EH (cell line): Measurements from ENCODE around the gene TSPAN15.
"Not testable (repeated sequence)": the region's sequence is repeated elsewhere in the genome, so short reads cannot be mapped to it uniquely, and the experiment has no call there.

Experiments
- DNase-seq: peaks from one replicate; pipeline ENCODE4 v3.0.0-alpha.2; 2015; ENCODE audit warnings: low read depth

The TSPAN15 gene

DNA sequence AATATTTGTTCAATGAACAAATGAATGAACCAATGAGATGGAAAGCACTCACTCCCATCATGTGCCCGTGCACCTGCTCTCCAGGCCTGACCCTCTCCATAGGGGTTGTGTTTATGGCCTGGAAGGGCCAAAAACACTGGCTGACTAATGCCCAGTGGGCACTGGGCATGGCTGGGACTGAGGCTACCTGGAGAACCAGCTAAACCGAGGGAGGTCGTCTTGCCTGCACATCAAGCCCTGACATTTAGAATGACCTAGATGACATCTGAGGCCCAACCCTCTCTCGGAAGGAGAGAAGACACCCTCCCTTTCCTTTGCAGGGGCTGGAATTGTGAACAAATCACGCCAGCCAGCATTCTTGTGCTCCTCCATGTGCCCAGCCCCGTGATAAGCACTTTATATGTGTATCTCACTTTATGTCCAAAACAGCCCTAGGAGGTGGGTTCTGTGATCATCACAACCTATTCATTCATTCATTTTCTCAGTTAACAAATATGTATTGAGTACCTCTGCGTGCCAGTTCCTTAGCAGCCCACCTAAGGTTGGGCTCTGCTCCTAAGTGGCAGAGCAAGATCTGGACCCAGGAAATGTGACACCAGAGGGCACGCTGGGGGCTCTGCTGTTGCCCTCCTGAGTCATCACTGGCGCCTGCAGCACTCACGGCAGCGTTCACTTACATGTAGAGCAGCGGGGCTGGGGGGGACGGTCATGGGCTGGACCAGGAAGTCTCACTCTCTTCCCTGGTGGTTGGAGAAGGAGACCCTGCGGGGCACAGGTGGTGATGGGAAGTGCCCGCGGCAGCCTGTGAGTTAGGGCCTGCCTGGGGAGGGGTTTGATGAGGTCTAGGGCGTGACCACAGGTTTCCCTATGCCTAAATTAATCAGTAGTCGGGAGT, 52.0 kb downstream of the TSPAN15 start:
- DNase-seq, result no peak

DNA sequence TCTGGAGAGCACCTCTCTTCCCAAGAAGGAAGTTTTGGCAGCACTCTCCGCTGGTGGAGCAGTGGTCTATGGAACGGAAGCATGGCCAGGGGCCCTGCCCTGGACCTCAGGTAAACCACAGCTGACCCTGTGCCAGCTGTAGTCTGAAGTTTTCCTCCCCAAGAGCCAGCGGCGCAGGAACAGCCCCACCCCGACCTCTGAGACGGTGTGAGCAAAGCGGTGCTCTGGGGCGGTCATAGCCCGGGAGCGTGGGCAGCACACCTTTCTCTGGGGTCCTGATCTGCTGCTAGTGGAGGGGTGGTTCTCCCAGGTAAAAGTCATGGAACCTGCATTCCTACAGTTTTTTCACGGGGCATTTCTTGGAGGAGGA, 52.6 kb downstream of the TSPAN15 start:
- DNase-seq, result no peak

DNA sequence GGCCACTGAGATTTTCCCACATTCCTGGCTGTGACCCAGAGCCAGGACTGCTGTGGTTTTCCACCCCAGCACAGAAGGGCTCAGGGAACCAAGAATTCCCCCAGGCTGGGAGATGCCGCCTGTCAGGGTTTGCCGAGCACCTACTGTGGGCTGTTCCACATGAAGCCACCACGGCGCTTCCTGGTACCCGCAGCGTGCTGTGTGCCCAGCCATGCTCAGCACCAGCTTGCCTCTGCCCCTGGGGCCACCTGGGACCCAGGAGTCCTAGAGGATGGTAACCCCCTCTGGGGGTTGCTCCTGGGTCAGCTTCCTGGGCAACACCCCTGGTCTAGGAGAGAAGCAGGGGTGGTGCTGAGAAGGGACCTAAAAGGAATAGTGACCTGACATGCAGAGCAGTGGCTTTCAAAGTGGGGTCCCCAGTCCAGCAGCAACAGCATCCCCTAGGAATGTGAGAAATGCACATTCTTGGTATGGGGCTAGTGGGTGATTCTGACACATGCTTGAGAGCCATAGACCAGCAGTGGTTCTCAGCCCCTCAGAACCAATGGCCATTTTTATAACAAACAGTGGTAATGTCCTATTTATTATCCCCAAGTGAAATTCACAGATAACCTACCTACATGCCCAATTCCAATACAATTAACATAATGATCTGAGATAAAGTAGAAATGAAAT, 53.4 kb downstream of the TSPAN15 start:
- peak; percentile 23 for DNase-seq

DNA sequence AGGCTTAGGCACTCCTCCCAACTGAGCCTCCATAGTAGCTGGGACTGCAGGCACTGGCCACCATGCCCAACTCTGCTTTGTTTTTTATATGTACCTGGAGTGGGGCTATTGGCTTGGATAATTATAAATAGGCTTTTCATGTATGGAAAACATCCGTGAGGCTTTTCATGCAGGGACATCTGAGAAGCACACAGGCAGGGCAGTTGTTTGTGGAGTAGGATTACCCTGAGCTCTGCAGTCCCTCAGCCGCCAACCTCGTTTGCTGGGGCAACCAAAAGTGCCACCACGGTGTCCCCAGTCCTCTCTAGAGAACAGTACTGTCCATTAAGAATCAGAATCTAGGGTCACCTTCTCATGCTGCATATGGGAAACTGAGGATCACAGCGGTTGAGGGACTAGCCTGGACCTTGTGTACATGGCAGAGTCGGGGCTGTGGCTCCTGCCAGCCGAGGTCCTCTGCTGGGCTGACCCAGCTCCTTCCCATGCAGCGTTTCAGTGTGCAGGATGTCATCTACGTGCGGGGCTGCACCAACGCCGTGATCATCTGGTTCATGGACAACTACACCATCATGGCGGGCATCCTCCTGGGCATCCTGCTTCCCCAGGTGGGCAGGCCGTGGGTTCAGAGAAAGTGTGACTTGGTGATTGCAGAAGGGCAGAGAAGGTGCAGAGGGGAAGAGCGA, 54.5 kb downstream of the TSPAN15 start:
- DNase-seq, result no peak

DNA sequence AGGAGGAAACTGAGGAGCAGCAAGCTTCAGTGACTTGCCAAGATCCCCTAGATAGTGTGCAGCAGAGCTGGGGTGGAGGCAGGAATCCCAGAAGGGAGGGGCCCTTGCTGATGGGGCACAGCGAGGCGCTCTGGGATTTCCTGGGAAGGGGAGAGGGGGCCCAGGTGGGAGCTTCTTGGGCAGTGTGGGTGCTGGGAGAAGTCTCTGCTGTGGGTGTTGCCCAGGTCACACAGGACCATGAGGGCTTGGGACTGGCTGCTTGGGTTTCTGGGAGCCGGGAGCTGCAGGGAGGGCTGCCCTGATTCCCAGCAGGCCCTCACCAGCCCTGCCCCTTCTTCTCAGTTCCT, 55.2 kb downstream of the TSPAN15 start:
- no peak for DNase-seq

DNA sequence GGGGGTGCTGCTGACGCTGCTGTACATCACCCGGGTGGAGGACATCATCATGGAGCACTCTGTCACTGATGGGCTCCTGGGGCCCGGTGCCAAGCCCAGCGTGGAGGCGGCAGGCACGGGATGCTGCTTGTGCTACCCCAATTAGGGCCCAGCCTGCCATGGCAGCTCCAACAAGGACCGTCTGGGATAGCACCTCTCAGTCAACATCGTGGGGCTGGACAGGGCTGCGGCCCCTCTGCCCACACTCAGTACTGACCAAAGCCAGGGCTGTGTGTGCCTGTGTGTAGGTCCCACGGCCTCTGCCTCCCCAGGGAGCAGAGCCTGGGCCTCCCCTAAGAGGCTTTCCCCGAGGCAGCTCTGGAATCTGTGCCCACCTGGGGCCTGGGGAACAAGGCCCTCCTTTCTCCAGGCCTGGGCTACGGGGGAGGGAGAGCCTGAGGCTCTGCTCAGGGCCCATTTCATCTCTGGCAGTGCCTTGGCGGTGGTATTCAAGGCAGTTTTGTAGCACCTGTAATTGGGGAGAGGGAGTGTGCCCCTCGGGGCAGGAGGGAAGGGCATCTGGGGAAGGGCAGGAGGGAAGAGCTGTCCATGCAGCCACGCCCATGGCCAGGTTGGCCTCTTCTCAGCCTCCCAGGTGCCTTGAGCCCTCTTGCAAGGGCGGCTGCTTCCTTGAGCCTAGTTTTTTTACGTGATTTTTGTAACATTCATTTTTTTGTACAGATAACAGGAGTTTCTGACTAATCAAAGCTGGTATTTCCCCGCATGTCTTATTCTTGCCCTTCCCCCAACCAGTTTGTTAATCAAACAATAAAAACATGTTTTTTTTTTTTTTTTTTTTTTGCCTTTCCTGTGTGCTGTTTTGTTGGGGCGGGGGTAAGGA, 55.8 kb downstream of the TSPAN15 start:
- DNase-seq, result no peak

DNA sequence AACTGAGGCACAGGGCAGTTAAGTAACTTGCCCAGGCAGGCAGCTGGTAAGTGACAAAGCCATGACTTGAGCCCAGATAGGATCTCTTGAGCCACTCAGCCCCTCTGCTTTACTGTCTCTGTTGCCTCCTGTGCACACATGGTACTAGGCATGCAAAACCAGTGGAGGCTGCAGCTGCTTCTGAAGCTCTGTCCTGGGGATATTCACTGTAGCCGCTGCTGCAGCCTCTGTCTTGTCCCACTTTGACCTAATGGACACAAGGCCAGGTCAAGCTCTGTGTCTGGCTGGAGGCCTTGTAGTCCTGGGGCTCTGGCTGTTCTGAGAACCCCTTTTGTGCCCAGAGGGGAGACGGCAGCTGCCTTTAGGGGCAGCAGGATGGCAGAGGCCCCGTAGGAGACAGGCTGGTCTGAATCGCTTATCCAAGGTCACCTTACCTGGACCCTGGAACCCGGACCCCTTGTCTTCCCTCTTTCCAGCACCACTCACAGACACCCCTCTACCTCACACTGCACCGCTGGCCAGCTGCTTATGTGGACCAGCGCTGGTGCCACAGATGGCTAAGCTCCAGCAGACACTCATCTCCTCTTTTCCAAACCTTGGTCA, 57.6 kb downstream of the TSPAN15 start:
- no peak for DNase-seq

DNA sequence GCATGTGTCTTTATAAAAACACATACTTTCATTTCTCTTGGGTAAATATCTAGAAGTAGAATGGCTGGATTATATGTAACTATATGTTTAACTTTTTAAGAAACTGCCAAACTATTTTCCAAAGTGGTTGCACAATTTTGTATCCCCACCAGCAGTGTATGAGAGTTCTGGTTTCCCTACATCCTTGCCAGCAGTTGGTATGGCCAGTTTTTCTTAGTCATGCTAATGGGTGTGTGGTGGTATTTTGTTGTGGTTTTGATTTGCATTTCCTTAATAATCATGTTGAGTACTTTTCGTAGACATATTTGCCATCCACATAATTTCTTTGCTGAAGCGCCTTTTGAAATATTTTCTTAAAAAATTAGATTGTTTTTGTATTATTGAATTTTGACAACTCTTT, 61.6 kb downstream of the TSPAN15 start:
- peak; percentile 14 for DNase-seq

DNA sequence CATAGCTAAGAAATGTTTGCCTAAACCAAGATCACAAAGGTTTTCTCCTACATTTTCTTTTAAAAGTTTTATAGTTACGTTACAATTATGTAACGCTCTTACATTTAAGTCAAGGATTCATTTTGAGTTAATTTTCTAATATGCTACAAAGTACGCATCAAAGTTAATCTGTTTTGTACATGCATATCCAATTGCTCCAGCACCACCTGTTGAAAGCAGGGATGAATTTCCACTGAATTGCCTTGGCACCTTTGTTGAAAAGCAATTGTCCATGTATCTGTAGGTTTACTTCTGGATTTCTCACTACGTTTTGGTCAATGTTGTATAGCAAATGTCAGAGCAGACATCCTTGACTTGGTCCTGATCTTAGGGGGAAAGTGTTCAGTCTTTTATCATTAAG, 62.4 kb downstream of the TSPAN15 start:
- DNase-seq, result no peak

DNA sequence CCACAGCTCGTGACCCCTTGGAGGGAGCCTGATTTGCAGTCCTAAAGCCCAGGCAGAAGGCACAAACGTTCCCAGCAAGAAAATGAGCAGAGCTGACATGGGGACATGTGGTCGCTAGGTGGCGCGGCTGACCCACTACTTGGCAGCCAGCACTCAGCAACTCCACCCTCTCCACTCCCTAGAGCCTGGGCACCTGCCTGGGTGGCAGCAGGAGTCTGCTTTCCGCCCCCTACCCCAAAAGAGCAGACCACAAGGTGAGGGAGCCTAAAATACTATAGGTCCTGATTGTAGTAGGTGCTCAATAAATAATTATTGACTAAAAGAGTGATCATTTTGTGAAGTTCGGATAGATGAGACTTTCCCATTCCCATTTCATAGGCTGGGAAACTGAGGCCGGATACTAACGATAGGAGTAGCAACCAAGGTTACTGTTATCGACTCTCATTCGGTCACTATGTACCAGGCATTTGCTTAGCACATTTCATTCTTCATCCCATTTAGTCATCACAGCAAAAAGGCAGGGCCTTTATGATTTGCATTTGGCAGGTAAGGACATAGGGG, 64.5 kb downstream of the TSPAN15 start:
- DNase-seq, result peak; percentile 72

DNA sequence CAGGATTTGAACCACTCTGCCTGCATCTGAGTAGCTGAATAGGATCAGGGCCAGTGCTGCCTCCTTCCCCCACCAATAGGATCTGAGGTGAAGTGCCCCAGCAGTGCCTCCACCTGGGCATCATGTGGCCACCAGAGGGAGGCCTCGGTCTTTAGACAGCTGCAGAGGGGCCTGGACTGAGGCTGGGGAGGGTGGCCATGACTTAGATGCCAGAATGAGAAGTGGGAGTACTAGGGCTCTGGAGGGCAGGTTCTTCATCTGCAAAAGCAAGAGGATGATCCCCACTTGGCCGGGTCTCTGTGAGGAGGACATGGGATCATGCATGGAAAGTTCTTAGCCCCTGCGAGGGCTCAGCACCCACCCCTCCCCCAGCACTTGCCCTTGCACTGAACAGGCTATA, 65.1 kb downstream of the TSPAN15 start:
- no peak for DNase-seq

DNA sequence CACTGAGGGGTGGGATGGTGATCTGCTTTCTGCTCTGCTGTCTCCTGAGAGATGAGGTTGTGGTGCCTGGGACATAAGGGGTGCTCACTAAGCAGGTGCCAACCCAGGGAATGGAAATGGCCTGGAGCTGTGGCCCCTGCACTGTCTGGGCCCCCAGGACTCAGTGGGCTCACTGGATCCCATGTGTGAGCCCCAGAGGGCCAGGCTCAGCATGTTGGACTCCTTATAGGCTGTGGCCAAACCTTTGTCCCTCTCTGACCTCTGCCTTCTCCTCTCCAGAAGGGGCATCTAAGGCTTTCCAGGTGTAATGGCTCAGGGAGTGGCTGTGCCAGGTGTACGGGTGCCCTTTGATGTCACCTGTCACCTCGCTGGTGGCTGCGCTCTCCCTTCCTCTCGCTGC, 65.5 kb downstream of the TSPAN15 start:
- no peak for DNase-seq

DNA sequence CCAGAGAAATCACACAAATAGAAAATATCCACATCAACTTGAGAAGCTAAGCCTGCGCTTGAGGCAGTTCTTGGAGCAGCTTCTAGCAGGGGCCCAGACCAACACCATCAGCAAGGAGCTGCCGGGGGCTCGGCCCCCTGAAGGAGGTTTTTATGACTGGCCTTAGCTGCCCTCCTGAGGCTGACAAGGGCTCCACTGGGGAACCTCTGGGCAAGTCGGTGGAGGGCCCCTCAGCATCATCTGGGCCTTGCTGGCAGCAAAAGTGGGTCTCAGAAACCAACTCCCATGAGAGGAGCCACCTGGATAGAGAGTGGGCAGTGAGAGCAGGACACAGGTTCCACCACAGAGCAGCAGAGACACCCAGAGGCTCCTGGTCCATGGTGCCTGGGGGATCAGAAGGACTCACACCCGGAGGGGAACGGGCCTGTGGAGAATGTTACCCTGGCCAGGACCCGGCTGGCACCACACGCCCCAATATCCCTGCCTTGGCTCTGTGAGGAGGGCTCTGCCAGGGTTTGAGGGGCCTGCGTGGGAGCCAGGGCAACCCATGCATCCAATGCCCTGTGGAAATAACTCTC, 66.1 kb downstream of the TSPAN15 start:
- DNase-seq, result no peak

DNA sequence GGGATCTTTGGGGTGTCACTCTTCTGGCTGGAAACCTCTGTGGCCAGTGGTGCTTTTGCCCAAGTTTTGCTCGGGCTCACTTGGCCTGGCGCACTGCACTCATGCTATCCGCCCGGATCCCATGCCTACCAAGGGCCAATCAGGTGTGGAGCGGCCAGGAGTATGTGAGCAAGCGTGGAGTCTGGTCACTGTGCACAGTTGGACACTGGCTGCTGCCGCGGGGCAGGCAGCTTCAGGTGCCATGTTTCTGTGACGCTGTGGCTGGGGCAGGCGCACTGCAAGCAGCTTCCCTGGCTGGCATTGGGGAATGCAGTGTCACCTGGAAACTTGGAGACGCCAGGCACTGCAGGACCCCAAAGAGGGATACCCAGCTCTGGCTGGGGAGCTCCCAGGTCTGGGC, 76.7 kb downstream of the TSPAN15 start:
- DNase-seq, result no peak

DNA sequence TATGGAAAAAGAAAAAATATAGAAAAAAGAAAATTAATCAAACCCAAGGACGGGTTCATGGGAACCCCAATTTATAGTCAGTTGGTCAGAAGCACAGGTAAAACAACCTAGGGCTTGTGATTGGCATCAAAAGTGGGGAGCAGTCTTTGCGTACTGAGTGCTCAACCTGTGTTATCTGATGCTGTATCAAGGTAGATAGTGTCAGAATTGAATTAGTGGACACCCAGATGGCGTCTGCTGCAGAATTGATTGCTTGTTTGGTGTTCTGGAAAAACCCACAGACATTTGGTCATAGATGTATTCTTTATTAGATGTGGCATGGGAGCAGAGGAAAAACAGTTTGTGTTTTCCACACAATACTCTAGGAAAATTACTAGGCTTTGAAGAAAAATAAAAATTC, 82.4 kb downstream of the TSPAN15 start:
- no peak for DNase-seq

DNA sequence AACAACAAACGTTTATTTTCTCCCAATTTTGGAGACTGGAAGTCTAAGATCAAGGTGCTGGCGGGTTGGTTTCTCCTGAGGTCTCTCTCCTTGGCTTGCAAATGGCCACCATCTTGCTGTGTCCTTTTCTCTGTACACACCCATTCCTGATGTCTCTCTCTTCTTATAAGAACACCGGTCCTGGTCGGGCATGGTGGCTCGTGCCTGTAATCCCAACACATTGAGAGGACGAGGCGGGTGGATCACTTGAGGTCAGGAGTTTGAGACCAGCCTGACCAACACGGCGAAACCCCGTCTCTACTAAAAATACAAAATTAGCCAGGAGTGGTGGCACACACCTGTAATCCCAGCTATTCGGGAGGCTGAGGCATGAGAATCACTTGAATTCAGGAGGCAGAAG, 85.3 kb downstream of the TSPAN15 start:
- not testable (repeated sequence) for DNase-seq

DNA sequence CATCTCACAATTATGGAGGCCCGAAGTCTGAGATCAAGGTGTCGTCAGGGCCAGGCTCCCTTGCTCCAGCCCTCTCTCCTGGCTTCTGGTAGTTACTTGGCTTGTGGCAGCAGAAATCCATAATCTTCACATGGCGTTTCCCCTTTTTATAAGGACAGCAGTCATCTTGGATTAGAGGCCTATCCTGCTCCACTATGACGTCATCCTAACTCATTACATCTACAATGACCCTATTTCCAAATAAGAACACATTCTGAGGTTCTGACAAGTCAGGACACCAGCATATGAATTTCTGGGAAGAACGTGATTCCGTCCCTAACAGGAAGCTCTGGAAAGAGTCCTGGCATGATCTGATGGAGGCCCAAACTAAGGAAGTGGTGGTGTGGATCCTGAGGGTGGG, 86.2 kb downstream of the TSPAN15 start:
- no peak for DNase-seq

DNA sequence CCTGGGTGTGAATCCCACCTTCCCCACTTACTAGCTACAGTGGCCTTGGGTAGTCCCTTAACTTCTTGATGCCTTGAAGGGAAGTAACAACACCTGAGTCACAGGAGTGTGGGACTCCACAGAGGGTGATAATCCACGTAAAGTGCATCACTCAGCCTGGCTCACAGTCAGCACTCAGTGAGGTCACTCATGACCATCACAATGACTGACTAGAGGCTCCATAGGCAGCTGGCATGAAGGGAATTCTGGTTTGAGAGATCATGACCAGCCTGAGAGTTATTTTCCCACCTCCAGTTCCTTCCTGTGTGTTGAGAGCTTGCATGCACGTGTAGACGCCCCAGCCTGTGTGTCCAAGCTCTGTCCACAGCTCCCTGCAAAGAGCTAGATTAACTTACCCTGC, 87.2 kb downstream of the TSPAN15 start:
- DNase-seq, result peak; percentile 13

DNA sequence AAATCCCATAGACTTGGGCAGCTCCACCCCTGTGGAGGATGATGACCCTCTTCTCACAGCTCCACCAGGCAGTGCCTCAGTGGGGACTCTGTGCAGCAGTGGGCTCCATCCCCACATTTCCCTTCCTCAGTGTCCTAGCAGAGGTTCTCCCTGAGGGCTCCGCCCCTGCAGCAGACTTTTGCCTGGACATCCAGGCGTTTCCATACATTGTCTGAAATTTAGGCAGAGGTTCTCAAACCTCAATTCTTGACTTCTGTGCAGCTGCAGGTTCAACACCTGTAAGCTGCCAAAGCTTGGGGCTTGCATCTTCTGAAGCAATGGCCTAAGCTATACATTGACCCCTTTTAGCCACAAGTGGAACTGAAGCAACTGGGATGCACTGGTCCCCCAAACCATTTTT, 90.2 kb downstream of the TSPAN15 start:
- DNase-seq, result no peak

DNA sequence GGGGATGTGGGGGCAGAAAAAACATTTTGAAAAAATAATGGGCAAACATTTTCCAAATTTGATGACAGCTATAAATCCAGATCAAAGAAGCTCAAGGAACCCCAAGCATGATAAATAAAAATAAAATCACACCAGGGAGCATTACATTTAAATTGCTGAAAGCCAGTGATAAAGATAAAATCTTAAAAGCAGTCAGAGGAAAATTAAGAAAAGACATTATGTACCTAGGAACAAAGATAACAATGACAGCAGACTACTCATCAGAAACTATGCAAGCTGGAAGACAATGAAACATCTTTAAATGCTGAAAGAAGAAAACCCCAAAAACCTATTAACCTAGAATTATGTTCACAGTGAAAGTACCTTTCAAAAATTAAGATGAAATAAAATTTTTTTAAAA, 98.7 kb downstream of the TSPAN15 start:
- DNase-seq, result no peak

DNA sequence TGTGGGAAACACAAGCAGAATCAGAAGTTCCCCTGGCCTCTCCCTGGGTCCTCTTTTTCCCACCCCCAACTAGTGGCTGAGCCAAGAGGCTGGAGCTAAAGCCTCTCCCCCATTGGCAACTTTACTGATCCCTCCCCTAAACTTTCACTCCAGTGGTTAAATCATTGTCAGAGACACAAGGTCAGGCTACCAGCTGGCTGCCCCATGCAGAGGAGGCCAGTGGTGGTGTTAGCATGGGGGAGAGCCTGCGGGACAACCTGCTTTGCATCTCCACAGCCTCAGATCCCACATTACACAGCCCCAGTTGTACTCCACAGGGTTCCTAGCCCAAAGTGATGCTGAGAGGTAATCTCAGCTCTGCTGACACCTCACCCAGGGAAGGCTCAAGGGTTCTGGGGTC, 101.0 kb downstream of the TSPAN15 start:
- no peak for DNase-seq
